SK-MEL-5 (cell line): ENCODE results near the gene PSMA7. TPM values are rescaled to one million over a fixed set of nuclear protein-coding genes. Genes with fewer than 3 reads are reported as not detected.

ENCODE experiments used
- DNase-seq: peaks from one replicate; pipeline ENCODE4 v3.0.0-alpha.2; 2016; ENCODE audit warnings: low read depth, low spot score
- in situ Hi-C: cut with HindIII; loops from 2 replicates; pipeline ENCODE4 v1.10.0; 2016; ENCODE audit warnings: low sequenced_read_pairs, high pct_unique_total_duplicates, low pct_unique_long_range_greater_than_20kb
- total RNA-seq: library from RNA; depleted of rRNA; stranded (reverse); fragments of >200 nt; shearing (Covaris generic); gene quantifications from 2 replicates; pipeline ENCODE4 v1.2.3, GENCODE V29; 2014

The PSMA7 gene
- total RNA-seq, 1 experiment from 2014 or later = 662 TPM

DNA sequence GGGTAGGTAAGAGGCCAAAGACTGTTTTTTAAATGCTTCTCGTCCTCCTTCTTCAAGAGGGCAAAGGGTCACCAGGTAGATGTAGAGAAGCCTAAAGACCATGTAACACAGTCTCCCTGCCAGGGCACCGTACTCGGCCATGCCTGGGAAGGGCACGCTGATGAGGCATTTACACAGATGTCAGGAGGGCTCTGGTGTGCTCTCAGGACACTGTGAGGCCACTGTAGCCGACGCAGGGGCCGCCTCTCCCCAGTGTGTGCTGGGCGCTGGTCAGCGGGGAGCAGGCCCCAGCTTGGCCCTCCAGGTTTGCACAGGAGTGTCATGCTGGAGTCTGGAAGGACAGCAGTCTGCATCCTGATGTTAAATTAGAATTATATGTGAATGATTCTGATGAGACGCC, 32.5 kb upstream of the PSMA7 start:
- in situ Hi-C loops = loop anchor here (25.0 kb wide), 1 partner anchor 112 kb away; no protein-coding TSS in a partner anchor
- DNase-seq = no peak

DNA sequence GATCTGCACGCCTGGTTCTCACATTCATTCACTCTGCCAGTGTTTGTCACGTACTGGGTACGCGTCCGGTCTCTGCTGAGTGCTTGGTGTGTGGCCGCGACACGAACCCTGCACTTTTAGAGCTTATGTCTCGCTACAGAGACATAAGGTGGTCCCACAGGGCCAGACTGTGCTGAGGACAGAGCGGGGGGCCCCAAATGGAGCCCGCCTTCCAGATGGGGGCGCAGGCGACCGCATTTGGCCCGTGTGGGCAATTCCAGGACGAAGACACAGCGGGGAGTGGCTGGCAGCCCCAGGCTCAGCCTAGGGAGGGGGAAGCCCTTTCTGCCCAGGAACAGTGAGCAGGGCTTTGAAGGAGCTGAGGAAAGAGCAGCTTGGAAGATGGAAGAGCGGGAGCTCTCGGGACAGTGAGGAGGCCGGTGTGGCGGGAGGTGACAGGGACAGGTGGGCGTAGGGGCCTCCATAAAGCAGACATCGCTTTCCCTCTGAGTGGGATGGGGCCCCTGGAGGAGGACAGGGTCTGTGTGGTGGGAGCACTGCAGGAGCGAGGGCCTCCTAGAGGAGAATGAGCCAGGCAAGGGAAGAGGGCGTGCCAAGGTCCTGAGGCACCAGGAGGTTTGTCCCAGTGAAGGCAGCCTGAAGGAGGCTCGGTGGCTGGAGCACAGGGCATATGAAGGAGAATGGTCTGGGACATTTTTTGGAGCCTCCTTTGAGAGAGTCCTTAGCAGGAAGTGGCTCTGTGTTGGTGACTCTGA, 31.9 kb upstream of the PSMA7 start:
- DNase-seq = no peak
- in situ Hi-C loops = loop anchor here (25.0 kb wide), 1 partner anchor 112 kb away; no protein-coding TSS in a partner anchor

DNA sequence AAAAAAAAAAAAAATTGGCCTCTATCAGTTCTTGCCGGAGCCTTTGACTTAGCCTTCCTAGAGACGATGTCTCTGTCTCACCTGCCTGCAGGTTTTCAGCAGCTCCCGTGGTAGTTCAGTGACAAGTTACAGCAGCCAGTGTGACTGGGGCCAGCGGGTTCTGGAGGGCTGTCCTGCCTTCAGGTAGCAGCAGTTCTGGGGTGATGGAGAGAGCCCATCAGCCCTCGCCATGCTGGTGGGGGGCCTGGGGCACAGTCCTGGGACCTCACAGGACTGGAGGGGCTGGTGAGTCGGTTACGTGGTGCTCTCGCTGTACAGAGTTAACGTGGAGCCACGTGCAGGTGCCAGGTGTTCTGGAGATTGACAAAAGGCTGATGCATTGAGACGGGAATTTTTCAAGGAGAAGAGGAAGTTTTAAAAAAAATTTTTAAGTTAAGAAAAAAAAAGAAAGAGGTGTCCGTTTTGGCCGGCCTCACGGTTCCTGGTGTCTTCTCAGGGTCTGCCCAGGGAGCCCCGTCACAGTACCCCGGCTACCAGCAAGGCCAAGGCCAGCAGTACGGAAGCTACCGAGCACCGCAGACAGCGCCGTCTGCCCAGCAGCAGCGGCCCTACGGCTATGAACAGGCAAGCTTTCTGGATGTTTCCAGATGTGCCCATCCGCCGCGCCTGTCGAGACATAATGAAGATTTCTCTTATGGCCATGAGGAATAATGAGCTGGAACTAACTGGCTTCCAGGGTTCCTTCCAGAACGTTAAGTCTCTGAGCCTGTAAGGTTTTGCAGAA, 31.0 kb upstream of the PSMA7 start:
- DNase-seq = no peak
- in situ Hi-C loops = no loop called here

DNA sequence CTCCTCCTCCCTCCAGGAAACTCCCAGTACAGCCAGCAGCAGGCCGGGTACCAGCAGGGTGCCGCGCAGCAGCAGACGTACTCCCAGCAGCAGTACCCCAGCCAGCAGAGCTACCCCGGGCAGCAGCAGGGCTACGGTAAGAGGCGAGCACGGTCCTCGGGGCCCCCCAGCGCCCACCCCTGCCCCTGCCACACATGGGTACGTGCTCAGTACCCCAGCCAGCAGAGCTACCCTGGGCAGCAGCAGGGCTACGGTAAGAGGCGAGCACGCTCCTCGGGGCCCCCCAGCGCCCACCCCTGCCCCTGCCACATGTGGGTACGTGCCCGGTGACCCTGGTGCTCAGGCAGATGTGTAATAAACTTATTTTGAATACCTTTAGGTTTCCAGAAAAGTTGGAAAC, 29.5 kb upstream of the PSMA7 start:
- no peak for DNase-seq
- in situ Hi-C loops = no loop called here

DNA sequence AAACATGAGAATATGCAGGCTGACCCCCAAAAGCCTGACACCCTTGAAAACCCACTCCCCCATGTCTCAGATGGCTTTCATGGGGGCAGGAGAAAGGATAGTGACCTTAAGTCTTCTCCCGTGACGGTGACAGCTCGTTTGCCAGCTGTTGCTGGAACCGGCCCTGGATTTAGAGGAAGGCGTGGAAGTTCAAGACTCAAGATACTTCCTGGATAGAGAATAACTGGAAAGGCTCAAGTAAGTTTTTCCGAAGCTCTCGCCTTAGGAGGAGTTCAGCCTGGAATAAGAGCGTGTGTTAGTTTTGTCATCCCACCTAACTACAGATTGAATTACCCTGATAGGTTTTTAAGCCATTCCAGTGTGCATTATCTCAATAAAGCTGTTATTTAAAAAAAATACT, 28.1 kb upstream of the PSMA7 start:
- DNase-seq = no peak
- in situ Hi-C loops = no loop called here

DNA sequence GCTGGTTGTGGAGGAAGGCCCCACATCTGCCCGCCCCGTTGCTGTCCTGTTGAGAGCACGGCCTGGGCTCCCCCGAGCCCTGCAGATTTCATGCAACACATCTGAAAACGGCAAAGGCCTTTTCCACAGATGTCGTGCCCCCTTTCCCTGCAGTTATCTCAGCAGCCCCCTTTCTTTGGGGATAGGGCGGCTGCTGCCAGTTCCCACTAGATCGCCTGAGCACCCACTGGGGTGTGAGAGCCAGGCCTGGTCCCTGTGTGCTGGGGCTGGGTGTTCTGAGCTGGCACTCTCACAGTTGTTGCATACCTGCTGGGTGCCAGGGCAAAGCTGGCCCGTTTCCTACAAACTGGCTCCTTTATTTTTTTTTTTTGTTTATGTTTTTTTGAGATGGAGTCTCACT, 27.3 kb upstream of the PSMA7 start:
- in situ Hi-C loops = no loop called here
- DNase-seq = no peak

DNA sequence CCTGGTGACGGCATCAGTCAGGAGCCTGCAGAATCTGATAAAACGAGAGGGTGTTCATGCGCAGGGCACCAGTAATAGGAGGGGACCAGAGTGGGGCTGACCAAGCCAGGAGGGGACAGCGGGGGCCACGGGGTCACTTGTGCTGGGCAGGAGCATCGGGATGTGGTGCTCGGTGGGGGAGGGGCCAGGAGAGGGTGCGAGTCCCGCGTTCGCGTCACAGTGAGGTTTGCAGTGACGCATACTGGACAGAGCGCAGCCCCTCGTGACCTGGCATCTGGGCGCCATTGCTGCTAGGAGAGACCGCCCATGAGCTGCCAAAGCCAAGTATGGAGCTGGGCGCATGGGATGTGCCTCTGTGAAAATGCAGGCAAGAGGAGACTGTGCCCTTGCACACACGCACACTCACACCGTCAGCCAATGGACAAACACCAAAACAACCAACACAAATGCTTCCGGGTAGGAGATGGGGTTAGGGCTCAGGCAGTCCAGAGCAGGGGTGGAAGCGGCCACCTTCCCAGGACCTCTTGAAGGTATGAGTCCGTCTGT, 25.8 kb upstream of the PSMA7 start:
- in situ Hi-C loops = no loop called here
- no peak for DNase-seq

DNA sequence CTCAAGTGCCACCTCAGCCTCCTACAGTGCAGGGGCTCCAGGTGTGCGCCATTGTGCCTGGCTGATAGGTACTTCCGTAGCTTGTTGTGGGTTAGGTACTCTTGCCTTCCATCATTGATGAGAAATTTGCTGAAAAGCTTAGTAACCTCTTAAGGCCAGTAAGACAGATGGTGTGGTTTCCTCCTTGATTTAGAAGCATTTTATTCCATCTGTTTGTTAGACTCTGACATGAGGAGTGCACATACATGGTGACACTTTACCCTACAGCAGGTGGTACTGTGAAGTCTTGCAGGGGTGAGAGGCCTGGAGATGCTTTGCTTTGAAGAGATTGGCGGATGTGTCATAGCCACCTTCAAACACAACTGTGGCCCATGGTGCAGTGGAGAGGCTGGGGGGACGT, 24.9 kb upstream of the PSMA7 start:
- DNase-seq = no peak
- in situ Hi-C loops = no loop called here

DNA sequence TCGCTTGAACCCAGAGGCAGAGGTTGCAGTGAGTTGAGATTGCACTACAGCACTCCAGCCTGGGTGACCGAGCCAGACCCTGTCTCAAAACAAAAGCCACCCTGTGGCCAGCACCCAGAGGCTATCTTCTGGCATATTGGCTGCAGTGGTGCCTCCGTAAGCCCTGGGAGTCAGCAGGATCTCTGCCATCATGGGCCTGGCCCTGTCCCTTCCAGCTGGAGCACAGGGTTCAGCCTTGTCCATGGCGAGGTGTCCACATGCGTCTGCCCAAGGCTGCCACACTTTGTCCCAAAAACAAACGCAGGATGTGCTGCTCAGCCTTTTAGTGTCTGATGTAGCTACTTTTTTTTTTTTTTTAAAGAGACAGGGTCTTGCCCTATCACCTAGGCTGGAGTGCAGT, 24.3 kb upstream of the PSMA7 start:
- no peak for DNase-seq
- in situ Hi-C loops = no loop called here

DNA sequence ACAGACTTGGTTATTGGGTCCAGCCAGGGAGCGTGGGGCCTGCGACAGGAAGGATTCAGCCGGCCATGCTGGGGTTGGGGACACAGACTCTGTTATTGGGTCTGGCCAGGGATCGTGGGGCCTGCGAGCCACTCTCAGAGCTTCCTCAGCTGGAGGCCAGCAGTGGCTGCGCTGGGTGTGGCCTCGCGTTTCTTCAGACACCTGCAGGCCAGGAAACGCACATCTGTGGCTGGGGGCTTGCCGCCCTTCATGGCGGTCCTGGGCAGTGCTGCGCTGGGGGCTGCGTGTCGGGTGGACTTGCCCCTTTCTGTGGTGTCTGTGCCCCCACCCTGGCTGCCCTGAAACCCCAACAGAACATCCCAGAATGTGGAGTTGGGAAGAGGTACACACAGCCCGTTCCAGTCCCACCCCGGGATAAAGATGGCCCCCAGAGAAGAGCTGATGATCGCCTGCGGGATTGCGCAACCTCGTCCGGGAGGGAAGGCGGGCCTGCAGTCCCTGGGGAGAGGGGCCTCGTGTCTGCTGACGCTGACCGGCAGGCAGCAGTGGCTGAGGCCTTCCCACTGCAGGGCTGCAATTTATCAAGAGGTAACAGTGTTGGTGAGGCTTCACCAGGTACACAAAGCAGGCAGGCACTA, 22.7 kb upstream of the PSMA7 start:
- peak; percentile 74 for DNase-seq
- in situ Hi-C loops = no loop called here

DNA sequence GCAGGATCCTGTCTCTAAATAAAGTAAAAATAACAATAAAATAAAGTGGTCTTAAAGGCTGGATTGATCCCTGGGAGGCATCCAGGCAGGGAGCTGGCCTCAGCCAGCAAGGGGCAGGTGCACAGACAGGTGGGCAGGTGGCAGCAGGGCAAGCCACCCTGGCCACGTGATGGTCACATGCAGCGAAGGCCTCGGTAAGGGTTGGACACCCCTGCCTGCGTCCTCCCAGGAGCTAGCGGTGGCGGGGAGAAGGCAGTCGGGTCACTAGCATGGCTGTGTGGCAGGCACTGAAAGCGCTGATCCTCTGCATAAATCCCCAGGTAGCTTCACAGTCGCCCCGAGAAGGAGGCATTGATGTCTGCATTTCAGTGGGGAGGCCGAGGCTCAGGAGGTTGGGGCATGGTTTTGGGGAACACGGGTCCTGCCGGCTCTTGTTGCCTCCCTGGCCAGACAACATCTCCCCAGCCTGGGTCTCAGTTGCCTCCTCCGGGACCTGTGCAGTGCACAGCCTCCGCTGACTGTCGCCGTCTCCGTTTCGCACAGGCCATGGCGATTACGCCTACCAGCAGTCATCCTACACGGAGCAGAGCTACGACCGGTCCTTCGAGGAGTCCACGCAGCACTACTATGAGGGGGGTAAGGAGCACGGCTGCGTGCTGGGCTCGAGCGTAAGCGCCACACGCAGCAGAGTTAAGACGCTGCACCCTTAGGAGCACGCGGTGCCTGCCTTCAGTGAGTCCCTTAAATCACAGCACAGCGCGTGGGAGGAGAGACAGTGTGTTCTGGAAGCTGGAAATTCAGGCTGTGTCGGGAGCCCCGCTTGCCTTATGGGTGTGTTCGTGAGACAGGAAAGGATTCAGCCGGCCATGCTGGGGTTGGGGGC, 21.9 kb upstream of the PSMA7 start:
- DNase-seq = no peak
- in situ Hi-C loops = no loop called here

DNA sequence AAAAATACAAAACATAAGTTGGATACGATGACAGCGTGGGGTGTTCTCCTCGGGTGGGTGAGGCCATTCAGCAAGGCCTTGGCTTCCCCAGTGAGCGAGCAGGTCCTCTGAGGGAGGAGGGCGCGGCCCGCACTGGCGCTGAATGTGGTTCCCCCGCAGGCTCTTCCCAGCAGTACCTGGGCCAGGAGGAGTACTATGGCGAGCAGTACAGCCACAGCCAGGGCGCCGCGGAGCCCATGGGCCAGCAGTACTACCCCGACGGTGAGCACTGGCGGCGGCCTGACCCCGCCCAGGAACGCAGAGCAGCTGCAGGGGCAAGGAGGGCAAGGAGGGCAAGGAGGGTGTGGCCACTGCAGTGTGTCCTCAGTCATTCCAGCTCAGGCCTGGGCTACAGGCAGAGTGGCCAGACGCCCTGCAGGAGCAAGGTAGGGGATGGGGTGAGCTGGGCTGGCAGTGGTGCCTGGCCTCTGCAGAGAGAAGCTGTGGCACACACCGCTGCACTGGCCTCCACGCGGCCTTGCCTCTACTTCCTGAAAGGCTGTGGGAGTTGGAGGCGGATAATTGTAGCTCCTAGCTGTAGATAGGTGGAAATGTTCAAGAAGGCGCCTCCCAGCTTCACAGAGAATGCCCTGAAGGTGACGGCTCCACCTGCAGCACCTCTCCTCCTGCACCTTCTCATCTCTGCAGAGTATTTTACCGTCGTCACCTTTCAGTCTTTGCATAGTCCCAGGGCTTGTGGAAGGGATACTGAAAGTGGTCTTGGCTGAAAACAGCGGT, 21.0 kb upstream of the PSMA7 start:
- in situ Hi-C loops = no loop called here
- DNase-seq = no peak

DNA sequence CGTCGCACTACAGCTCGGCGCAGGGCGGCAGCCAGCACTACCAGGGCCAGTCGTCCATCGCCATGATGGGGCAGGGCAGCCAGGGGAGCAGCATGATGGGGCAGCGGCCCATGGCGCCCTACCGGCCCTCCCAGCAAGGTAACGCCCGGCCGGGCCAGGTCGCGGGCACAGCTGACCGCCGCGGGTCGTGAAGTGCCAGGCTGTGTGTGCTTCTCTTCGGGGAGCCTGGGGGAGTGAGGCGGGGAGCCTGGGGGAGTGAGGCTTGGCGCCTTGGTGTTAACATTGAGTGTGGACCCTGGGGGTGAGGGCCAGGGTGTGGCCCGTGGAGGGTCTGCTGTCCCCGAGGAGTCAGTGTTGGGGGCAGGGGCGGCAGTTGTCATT, 20.3 kb upstream of the PSMA7 start:
- in situ Hi-C loops = no loop called here
- DNase-seq = no peak

DNA sequence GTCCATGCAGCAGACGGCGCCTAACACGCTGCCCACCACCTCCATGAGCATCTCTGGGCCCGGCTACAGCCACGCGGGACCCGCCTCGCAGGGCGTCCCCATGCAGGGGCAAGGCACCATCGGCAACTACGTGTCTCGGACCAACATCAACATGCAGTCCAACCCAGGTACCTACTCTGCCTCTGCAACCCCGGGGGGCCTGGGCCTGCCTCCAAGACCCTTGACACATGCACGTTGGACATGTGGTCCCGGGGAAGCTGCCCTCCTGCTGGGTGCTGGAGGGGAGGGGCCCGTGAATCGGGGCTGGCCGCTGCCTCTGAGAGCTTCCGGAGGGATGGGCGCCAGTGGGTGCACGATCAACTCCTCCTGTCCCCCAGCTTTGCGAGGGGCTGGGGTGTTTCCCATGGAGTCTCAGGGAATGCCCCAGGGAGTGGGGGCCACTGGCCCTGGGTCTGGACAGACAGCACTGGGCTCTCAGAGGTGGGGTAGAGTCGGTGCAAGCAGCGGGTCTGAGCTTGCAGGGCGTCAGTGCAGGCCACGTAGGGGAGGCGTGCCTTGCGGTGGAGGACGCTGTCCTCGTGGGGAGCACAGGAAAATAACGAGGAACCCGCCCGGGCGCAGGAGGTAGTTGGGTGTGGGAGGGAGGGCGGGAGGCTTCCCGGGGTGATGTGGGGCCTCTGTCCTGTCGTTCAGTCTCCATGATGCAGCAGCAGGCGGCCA, 19.7 kb upstream of the PSMA7 start:
- in situ Hi-C loops = no loop called here

DNA sequence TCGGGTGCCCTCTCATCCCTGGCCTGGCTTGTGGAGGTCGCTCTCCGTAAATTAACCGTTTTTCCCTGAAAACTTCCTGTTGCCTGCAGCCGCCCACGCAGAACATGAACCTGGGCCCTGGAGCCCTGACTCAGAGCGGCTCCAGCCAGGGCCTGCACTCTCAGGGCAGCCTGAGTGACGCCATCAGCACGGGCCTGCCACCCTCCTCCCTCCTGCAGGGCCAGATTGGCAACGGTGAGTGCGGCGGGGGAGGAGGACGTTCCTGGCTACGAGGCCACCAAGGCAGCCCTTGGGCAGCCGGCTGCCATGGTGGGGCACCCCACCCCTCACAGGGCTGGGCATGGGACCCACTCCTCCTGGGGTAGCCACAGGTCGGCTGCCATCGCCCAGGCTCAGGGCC, 18.2 kb upstream of the PSMA7 start:
- DNase-seq = no peak
- in situ Hi-C loops = no loop called here

More for the DNA sequence above, 19.7 kb upstream of the PSMA7 start:
- DNase-seq = no peak

DNA sequence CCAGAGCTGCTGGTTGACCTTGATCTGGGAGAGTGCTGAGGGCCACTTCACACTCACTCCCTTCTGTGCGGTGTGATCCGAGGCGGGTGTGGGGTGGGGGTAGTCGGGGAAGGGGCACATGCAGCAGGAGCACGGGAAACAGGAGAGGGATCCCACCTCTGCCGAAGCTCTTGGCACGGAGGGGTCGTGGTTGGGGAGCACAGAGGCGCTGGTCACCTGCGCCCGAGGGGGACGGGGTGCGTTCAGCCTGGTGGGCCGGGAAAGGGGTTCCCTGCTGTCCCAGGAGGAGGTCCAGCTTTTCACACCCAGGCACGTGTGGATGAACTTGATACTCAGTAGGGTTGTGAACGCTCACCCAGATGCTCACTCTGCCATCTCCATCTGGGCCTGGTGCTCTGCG, 17.7 kb upstream of the PSMA7 start:
- in situ Hi-C loops = no loop called here
- no peak for DNase-seq
